Stimulated activated CD4-positive, alpha-beta T cell treated with anti-CD3 and anti-CD28 coated beads, Interleukin-2, amount 100 ng/mL, for 48 hours (primary cell): Measurements from ENCODE around the gene CGB7.
A peak's percentile ranks its signal among the peaks of the same experiment; 100 is the strongest.
"Not testable (repeated sequence)": the region's sequence is repeated elsewhere in the genome, so short reads cannot be mapped to it uniquely, and the experiment has no call there.

Experiments used
- DNase-seq, 2 donors: peaks; one replicate each; pipeline ENCODE4 v3.0.0-alpha.2; 2020

Gene CGB7

GRCh38 chr19:49073514-49074378 is 16.2 kb upstream of the CGB7 start:
- no peak for DNase-seq

- no peak for DNase-seq
Measured at GRCh38 chr19:49071860-49072547, 14.5 kb upstream of the CGB7 start.

GRCh38 chr19:49070416-49070815 is 12.9 kb upstream of the CGB7 start:
- DNase-seq = no peak

GRCh38 chr19:49069026-49069425 is 11.5 kb upstream of the CGB7 start:
- no peak for DNase-seq

GRCh38 chr19:49067554-49067953 is 10.0 kb upstream of the CGB7 start:
- no peak for DNase-seq

- DNase-seq = no peak
Measured at GRCh38 chr19:49065905-49066512, 8.5 kb upstream of the CGB7 start.

GRCh38 chr19:49064768-49065611 is 7.4 kb upstream of the CGB7 start, which contains the start of gene NTF4:
Gene NTF4, minus strand, starts transcription at chr19:49064818. Its CDS starts 2,821 bp downstream, at chr19:49061997.
- DNase-seq = no peak

GRCh38 chr19:49064029-49064629 is 6.6 kb upstream of the CGB7 start:
- DNase-seq = no peak

GRCh38 chr19:49061445-49061844 is 3.9 kb upstream of the CGB7 start:
- DNase-seq = no peak

- DNase-seq = no peak
Measured at GRCh38 chr19:49061000-49061399, 3.5 kb upstream of the CGB7 start.

- DNase-seq = no peak
Measured at GRCh38 chr19:49059053-49059452, 1.5 kb upstream of the CGB7 start.

- peak in 1 of 2 donors; percentile 23 for DNase-seq
Measured at GRCh38 chr19:49058562-49058961, 1.0 kb upstream of the CGB7 start.

GRCh38 chr19:49056902-49057596 is 500 bp downstream of the CGB7 start:
- not testable (repeated sequence) for DNase-seq

- peak; percentile 34 to 36 for DNase-seq
Measured at GRCh38 chr19:49056101-49056901, 1.2 kb downstream of the CGB7 start.

GRCh38 chr19:49050376-49051033 is 7.0 kb downstream of the CGB7 start:
- not testable (repeated sequence) for DNase-seq

- not testable (repeated sequence) for DNase-seq
Measured at GRCh38 chr19:49049834-49050233, 7.7 kb downstream of the CGB7 start.

GRCh38 chr19:49049011-49049410 is 8.5 kb downstream of the CGB7 start, which contains the start of gene CGB8:
Gene CGB8, minus strand, starts transcription at chr19:49049111. Its CDS starts 372 bp downstream, at chr19:49048739.
- DNase-seq = not testable (repeated sequence)

GRCh38 chr19:49043548-49043947 is 14.0 kb downstream of the CGB7 start, which contains the start of gene CGB5:
Gene CGB5, plus strand, starts transcription at chr19:49043848. Its CDS starts 362 bp downstream, at chr19:49044210.
- DNase-seq = not testable (repeated sequence)

GRCh38 chr19:49042666-49043065 is 14.9 kb downstream of the CGB7 start:
- not testable (repeated sequence) for DNase-seq

GRCh38 chr19:49042177-49042576 is 15.4 kb downstream of the CGB7 start:
- no peak for DNase-seq
